ENCODE results near the gene ATXN7L1. TPM values are rescaled to one million over a fixed set of nuclear protein-coding genes. Genes with fewer than 3 reads are reported as not detected.
"Not testable (repeated sequence)": the region's sequence is repeated elsewhere in the genome, so short reads cannot be mapped to it uniquely, and the experiment has no call there.

The ATXN7L1 gene
- total RNA-seq, 1 donor from 2014 or later = 20.6 TPM

- no peaks in the 10 kb centered on the region for H3K27me3 Mint-ChIP-seq (ENCODE audit: unreplicated experiment)
- peaks cover 1% of the 10 kb centered on the region for H3K9me3 Mint-ChIP-seq (ENCODE audit: unreplicated experiment)
- no peak for TF ChIP-seq CTCF (IDR thresholded peaks at IDR 0.05; ENCODE audit: partially characterized antibody, unreplicated experiment)
- DNase-seq = no peak
- peaks cover 2% of the 10 kb centered on the region for H3K4me1 Mint-ChIP-seq (ENCODE audit: low read depth, unreplicated experiment)
- no peak overlapping the region for H3K27ac Mint-ChIP-seq (ENCODE audit: unreplicated experiment)
- peaks cover 6% of the 10 kb centered on the region for H3K36me3 Mint-ChIP-seq (ENCODE audit: unreplicated experiment)
- no peak overlapping the region for H3K4me3 Mint-ChIP-seq (ENCODE audit: unreplicated experiment)
Observed at GRCh38 chr7:105600720-105601550, 275.5 kb downstream of the ATXN7L1 start.

- TF ChIP-seq CTCF (IDR thresholded peaks at IDR 0.05; ENCODE audit: partially characterized antibody, unreplicated experiment) = no peak
- H3K4me3 Mint-ChIP-seq (ENCODE audit: unreplicated experiment) = no peak overlapping the region
- H3K36me3 Mint-ChIP-seq (ENCODE audit: unreplicated experiment) = peaks cover 6% of the 10 kb centered on the region
- DNase-seq = no peak
- H3K27ac Mint-ChIP-seq (ENCODE audit: unreplicated experiment) = no peak overlapping the region
- H3K27me3 Mint-ChIP-seq (ENCODE audit: unreplicated experiment) = no peaks in the 10 kb centered on the region
- peaks cover 2% of the 10 kb centered on the region for H3K4me1 Mint-ChIP-seq (ENCODE audit: low read depth, unreplicated experiment)
- peaks cover 1% of the 10 kb centered on the region for H3K9me3 Mint-ChIP-seq (ENCODE audit: unreplicated experiment)
Observed at GRCh38 chr7:105599551-105599950, 276.8 kb downstream of the ATXN7L1 start.

- not testable (repeated sequence) for H3K4me1 Mint-ChIP-seq (ENCODE audit: low read depth, unreplicated experiment); H3K36me3 Mint-ChIP-seq (ENCODE audit: unreplicated experiment); H3K27ac Mint-ChIP-seq (ENCODE audit: unreplicated experiment); H3K27me3 Mint-ChIP-seq (ENCODE audit: unreplicated experiment); H3K4me3 Mint-ChIP-seq (ENCODE audit: unreplicated experiment); H3K9me3 Mint-ChIP-seq (ENCODE audit: unreplicated experiment); DNase-seq
Observed at GRCh38 chr7:105599080-105599479, 277.3 kb downstream of the ATXN7L1 start.

GRCh38 chr7:105596866-105597265 lies 279.5 kb downstream of the ATXN7L1 start:
- Mint-ChIP-seq H3K9me3 (ENCODE audit: unreplicated experiment) (peaks cover 4% of the 10 kb centered on the region), H3K36me3 (ENCODE audit: unreplicated experiment) (no peaks in the 10 kb centered on the region), H3K4me1 (ENCODE audit: low read depth, unreplicated experiment) (peaks cover 2% of the 10 kb centered on the region), H3K27ac (ENCODE audit: unreplicated experiment) (no peak overlapping the region), H3K27me3 (ENCODE audit: unreplicated experiment) (no peaks in the 10 kb centered on the region), H3K4me3 (ENCODE audit: unreplicated experiment) (no peak overlapping the region)
- TF ChIP-seq CTCF (IDR thresholded peaks at IDR 0.05; ENCODE audit: partially characterized antibody, unreplicated experiment) = no peak
- no peak for DNase-seq

- Mint-ChIP-seq H3K4me1 (ENCODE audit: low read depth, unreplicated experiment) (no peaks in the 10 kb centered on the region), H3K27ac (ENCODE audit: unreplicated experiment) (no peak overlapping the region), H3K9me3 (ENCODE audit: unreplicated experiment) (peaks cover 2% of the 10 kb centered on the region), H3K36me3 (ENCODE audit: unreplicated experiment) (no peaks in the 10 kb centered on the region), H3K4me3 (ENCODE audit: unreplicated experiment) (no peak overlapping the region), H3K27me3 (ENCODE audit: unreplicated experiment) (no peaks in the 10 kb centered on the region)
- no peak for DNase-seq
- TF ChIP-seq CTCF (IDR thresholded peaks at IDR 0.05; ENCODE audit: partially characterized antibody, unreplicated experiment) = no peak
Observed at GRCh38 chr7:105594034-105594433, 282.4 kb downstream of the ATXN7L1 start.
